ENCODE data around the gene THRA.

Gene THRA

GRCh38 chr17:40111221-40112128 lies 48.7 kb downstream of the THRA start:
- Mint-ChIP-seq H3K9me3 (no peaks in the 10 kb centered on the region), H3K27ac (peak overlapping the region; percentile 48), H3K27me3 (no peaks in the 10 kb centered on the region)

GRCh38 chr17:40112191-40112711 lies 49.5 kb downstream of the THRA start:
- H3K27me3 Mint-ChIP-seq: no peaks in the 10 kb centered on the region
- peaks cover 36% of the 10 kb centered on the region for H3K4me1 Mint-ChIP-seq
- DNase-seq (ENCODE audit: low spot score in 2 of 2) (no peak), ATAC-seq (ENCODE audit: low read depth) (no peak)
- no peaks in the 10 kb centered on the region for H3K9me3 Mint-ChIP-seq
- no peaks in the 10 kb centered on the region for H3K36me3 Mint-ChIP-seq
- H3K27ac Mint-ChIP-seq: peak overlapping the region; percentile 48
- no peak overlapping the region for H3K4me3 Mint-ChIP-seq

More at GRCh38 chr17:40111221-40112128, 48.7 kb downstream of the THRA start:
- Mint-ChIP-seq H3K4me3 (peak overlapping the region; percentile 59), H3K36me3 (no peaks in the 10 kb centered on the region), H3K4me1 (peaks cover 41% of the 10 kb centered on the region)
- DNase-seq (ENCODE audit: low spot score in 2 of 2) (peak; percentile 57 to 61), ATAC-seq (ENCODE audit: low read depth) (peak; percentile 37)

GRCh38 chr17:40112718-40113109 lies 49.9 kb downstream of the THRA start:
- Mint-ChIP-seq H3K9me3 (no peaks in the 10 kb centered on the region), H3K27me3 (no peaks in the 10 kb centered on the region), H3K36me3 (no peaks in the 10 kb centered on the region), H3K4me1 (peaks cover 32% of the 10 kb centered on the region), H3K27ac (peak overlapping the region; percentile 48), H3K4me3 (no peak overlapping the region)
- no peak for ATAC-seq (ENCODE audit: low read depth)
- DNase-seq (ENCODE audit: low spot score in 2 of 2): no peak

- no peaks in the 10 kb centered on the region for H3K27me3 Mint-ChIP-seq
- no peaks in the 10 kb centered on the region for H3K36me3 Mint-ChIP-seq
- H3K27ac Mint-ChIP-seq: peak overlapping the region; percentile 48
- peak overlapping the region; percentile 83 for H3K4me3 Mint-ChIP-seq
- peak; percentile 88 to 93 for DNase-seq (ENCODE audit: low spot score in 2 of 2)
- no peaks in the 10 kb centered on the region for H3K9me3 Mint-ChIP-seq
- peak; percentile 90 for ATAC-seq (ENCODE audit: low read depth)
- H3K4me1 Mint-ChIP-seq: peaks cover 26% of the 10 kb centered on the region
These were observed 50.5 kb downstream of the THRA start for GRCh38 chr17:40113110-40113906.

GRCh38 chr17:40113907-40114245 lies 51.1 kb downstream of the THRA start:
- Mint-ChIP-seq H3K27me3 (no peaks in the 10 kb centered on the region), H3K4me1 (peaks cover 27% of the 10 kb centered on the region), H3K36me3 (no peaks in the 10 kb centered on the region), H3K4me3 (peak overlapping the region; percentile 83), H3K27ac (no peak overlapping the region), H3K9me3 (no peaks in the 10 kb centered on the region)
- no peak for DNase-seq (ENCODE audit: low spot score in 2 of 2)
- ATAC-seq (ENCODE audit: low read depth): no peak

- Mint-ChIP-seq H3K4me1 (peaks cover 24% of the 10 kb centered on the region), H3K27ac (no peak overlapping the region)
These were observed 52.3 kb downstream of the THRA start for GRCh38 chr17:40115101-40115436.

GRCh38 chr17:40121181-40122135 lies 58.7 kb downstream of the THRA start, which contains the start of gene MSL1:
Gene MSL1, plus strand, starts transcription at chr17:40121971. Its CDS starts 642 bp downstream, at chr17:40122613.
- ATAC-seq (ENCODE audit: low read depth) (peak; percentile 75), DNase-seq (ENCODE audit: low spot score in 2 of 2) (peak; percentile 79 to 86)
- H3K27ac Mint-ChIP-seq: peak within 1 kb of the TSS; percentile 9
- peaks cover 21% of the 10 kb centered on the region for H3K4me1 Mint-ChIP-seq
- peaks cover 6% of the 10 kb centered on the region for H3K36me3 Mint-ChIP-seq
- peak within 1 kb of the TSS; percentile 95 for H3K4me3 Mint-ChIP-seq
- no peaks in the 10 kb centered on the region for H3K9me3 Mint-ChIP-seq
- H3K27me3 Mint-ChIP-seq: no peaks in the 10 kb centered on the region

More at GRCh38 chr17:40115101-40115436, 52.3 kb downstream of the THRA start:
- no peaks in the 10 kb centered on the region for H3K9me3 Mint-ChIP-seq
- H3K27me3 Mint-ChIP-seq: no peaks in the 10 kb centered on the region
- ATAC-seq (ENCODE audit: low read depth) (no peak), DNase-seq (ENCODE audit: low spot score in 2 of 2) (no peak)
- no peak overlapping the region for H3K4me3 Mint-ChIP-seq
- no peaks in the 10 kb centered on the region for H3K36me3 Mint-ChIP-seq

GRCh38 chr17:40122136-40122998 lies 59.6 kb downstream of the THRA start:
- Mint-ChIP-seq H3K4me1 (peaks cover 21% of the 10 kb centered on the region), H3K9me3 (no peaks in the 10 kb centered on the region), H3K4me3 (peak overlapping the region; percentile 95), H3K27me3 (no peaks in the 10 kb centered on the region), H3K27ac (peak overlapping the region; percentile 9), H3K36me3 (peaks cover 9% of the 10 kb centered on the region)
- ATAC-seq (ENCODE audit: low read depth) (peak; percentile 50), DNase-seq (ENCODE audit: low spot score in 2 of 2) (peak; percentile 36 to 51)

GRCh38 chr17:40122999-40123810 lies 60.4 kb downstream of the THRA start:
- Mint-ChIP-seq H3K27me3 (no peaks in the 10 kb centered on the region), H3K27ac (peak overlapping the region; percentile 86), H3K4me1 (peaks cover 24% of the 10 kb centered on the region), H3K9me3 (no peaks in the 10 kb centered on the region), H3K36me3 (peaks cover 11% of the 10 kb centered on the region), H3K4me3 (peak overlapping the region; percentile 95)
- ATAC-seq (ENCODE audit: low read depth) (peak; percentile 23), DNase-seq (ENCODE audit: low spot score in 2 of 2) (peak in 1 of 2 donors; percentile 48)

- Mint-ChIP-seq H3K9me3 (no peaks in the 10 kb centered on the region), H3K4me3 (peak overlapping the region; percentile 95), H3K4me1 (peaks cover 21% of the 10 kb centered on the region), H3K27ac (peak overlapping the region; percentile 86), H3K36me3 (peaks cover 11% of the 10 kb centered on the region), H3K27me3 (no peaks in the 10 kb centered on the region)
- DNase-seq (ENCODE audit: low spot score in 2 of 2) (no peak), ATAC-seq (ENCODE audit: low read depth) (no peak)
These were observed 61.0 kb downstream of the THRA start for GRCh38 chr17:40123811-40124114.

GRCh38 chr17:40124279-40125141 lies 61.7 kb downstream of the THRA start:
- ATAC-seq (ENCODE audit: low read depth) (no peak), DNase-seq (ENCODE audit: low spot score in 2 of 2) (no peak)
- no peaks in the 10 kb centered on the region for H3K9me3 Mint-ChIP-seq
- H3K4me1 Mint-ChIP-seq: peaks cover 21% of the 10 kb centered on the region
- H3K27me3 Mint-ChIP-seq: no peaks in the 10 kb centered on the region
- peaks cover 14% of the 10 kb centered on the region for H3K36me3 Mint-ChIP-seq
- H3K27ac Mint-ChIP-seq: peak overlapping the region; percentile 54
- peak overlapping the region; percentile 95 for H3K4me3 Mint-ChIP-seq
